ENCODE data around the gene POU2F1.

GRCh38 chr1:167312871-167313270 lies 92.2 kb downstream of the POU2F1 start:
- TF ChIP-seq CTCF (IDR thresholded peaks at IDR 0.05) (no peak), POLR2A (IDR thresholded peaks at IDR 0.05) (no peak)

Data from lower leg skin (tissue), 3 donors.